ENCODE measurements around the gene PITPNC1.
"Not testable (repeated sequence)": the region's sequence is repeated elsewhere in the genome, so short reads cannot be mapped to it uniquely, and the experiment has no call there.

The PITPNC1 gene

DNA sequence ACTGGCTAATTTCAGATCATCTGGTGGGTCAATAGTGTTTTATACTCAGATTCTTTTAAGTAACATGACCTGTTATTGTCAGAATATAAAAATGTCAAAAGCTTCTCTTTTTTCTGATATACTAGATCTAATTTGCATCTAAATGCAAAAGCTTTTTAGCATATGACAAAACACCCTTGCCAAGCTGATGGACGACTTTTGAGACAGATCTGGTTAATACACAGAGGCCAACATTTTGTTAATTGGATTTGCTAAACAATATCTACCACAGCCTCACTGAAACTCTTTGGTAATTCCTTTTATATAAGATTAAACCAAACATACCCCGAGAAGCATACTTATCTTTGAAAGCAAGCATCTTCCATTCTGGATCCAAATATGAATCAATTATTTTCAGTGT is 330.4 kb downstream of the PITPNC1 start:
- no peak for DNase-seq

DNA sequence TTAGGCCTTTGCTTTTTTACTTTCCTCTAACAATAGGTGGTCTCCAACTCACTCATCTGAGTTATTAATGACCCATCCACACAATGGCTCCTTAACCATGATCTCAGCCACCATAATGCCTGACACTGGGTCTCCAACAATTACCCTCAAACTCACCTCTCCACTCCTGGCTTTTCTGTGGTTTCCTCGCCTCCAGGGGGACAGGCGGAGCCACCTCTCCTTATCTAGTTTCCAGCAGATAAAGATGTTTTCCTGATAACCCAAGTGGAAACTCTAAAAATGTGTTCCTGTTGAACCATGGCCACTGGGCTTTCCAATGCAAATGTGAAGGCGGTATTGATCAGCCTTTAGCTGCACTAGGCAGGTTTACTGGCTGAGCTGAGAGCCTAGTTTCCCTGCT is 331.3 kb downstream of the PITPNC1 start:
- DNase-seq, result no peak

DNA sequence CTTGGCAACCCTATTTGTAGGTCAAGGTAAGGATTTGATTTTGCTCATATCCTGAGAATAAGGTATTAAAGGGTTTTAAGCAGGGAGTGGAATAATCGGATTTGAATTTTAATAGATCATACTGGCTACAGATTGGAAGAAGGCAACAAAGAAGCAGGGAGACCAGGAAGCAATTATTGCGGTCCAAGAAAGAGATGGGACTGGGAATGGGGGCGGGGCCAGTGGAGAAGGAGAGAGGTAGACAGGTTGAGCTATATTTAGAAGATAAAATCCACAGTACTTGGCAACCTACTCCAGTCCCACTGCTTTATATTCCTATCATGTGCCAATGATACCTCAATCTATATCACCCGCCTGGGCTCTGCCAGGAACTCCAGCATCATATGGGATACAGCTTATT is 334.8 kb downstream of the PITPNC1 start:
- no peak for DNase-seq

DNA sequence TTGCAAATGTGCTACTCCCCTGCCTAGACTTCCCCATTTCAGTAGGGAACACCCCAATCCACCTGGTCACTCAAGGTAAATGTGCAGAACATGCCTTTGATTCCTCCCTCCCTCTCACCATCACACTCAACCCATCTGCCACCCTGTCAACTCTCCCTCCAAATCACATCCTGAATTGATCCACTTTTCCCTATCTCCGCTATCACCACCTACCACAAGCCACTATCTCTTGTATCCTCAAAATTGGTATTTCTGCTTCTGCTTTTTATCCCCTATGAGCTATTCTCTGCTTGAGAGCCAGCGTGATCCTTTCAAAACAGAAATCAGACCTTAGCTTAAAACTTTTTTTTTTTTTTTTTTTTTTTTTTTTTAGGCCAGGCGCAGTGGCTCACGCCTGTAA is 335.3 kb downstream of the PITPNC1 start:
- no peak for DNase-seq

DNA sequence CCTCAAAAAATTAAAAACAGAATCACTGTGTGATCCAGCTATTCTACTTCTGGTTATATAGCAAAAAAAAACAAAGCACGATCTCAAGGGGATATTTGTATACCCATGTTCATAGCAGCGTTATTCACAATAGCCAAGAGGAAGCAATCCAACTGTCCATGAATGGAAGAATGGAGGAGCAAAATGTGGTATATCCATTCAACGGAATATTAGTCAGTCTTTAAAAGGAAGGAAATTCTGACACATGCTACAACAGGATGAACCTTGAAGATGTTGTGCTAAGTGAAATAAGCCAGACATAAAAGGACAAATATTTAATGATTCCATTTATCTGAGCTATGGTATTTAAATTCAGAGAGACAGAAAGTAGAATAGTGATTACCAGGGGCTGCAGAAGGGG is 336.1 kb downstream of the PITPNC1 start:
- DNase-seq, result no peak

DNA sequence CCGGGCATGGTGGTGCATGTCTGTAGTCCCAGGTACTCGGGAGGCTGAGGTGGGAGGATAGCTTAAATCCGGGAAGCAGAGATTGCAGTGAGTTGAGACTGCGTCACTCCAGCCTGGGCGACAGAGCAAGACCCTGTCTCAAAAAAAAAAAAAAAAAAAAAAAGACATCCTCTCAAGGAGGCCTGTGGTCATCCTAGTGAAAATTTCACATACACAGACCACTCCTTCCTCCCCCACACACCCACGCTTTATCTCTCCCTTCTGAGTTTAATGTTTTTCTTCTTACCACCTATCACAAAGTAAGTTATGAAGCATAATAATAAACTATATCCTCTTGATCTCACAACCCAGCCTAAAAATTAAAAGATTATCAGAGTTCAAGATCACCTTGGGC is 339.3 kb downstream of the PITPNC1 start:
- DNase-seq, result no peak

DNA sequence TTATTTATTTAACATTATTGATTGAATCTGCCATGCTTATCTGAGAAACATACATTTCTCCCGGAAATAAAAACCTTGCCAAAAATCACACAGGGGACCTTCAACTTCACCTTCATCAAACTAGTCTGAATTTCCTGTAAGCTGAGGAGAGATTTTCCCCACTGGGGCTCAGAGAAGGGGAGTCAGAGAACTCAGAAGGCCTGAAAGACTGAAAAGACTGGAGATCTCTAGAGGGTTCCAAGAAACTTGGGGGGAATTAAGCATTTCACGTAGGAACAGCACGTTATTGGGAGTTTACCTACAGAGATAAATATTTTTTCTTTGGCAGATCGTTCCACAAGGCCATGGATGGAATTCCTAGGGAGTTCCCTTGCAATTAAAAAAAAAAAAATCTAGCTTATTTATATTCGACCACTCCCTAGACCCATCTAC is 340.1 kb downstream of the PITPNC1 start:
- no peak for DNase-seq

DNA sequence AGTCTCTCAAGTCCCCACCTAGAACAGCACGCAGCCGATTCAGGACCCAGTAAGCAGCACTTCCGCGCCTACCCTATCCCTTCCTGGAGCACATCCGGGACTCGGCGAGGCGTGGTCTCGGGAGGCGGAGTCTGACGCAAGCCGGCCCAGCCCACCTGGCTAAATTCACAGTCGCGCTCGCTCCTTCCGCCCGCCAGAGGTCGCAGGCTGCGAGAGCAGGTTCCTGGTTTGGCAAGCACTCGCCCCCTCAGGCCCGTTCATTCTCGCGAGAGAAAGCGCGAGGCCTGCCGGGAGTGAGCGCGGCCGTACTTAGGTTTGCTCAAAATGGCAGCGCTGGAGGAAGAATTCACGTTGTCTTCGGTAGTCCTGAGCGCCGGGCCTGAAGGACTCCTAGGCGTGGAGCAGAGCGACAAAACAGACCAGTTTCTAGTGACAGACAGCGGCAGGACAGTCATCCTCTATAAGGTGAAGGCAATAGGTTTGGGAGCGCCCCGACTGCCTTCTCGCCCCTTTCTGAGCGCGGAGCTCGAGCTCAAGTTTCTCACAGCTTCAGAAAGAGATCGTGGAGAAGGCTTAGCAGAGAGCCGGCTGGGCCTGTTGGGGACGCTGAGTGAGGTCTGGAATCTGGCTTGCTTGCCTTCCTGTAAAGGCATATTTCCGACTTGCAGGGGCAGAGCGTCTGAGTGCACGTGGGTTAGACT is 340.7 kb downstream of the PITPNC1 start, which contains the start of gene NOL11:
NOL11 (plus strand) TSS at position 313 of the 701 bp plus-strand sequence; CDS start at position 325, 12 bp downstream.
- peak; percentile 93 for DNase-seq

DNA sequence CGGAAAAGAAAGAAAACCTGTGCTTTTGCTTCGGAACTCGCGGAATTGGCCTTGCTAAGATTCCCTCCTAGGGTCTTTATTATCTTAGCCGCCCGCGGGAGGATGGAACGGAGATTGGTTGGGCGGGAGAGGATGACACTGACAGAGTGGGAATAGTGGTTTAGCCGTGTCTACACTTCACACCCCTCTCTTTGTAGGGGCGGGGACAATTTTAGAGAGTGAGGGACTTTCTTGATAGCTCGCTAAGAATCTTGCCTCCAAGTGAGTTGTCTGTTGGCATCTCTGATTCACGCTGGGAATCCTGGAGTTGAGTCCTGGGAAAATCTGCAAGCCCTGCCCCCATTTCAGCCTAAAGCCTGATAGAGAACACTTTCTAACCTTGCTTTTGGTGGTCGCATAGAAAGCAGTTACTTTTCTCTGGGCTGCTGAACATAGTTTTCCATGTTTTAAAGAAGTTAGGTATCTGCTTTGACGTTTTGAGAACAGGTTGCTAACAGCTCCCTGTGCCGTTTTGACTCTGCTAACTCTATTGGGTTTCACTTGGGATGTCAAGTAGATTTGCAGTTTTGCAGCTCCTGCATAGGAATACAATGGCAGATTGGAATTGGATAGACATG is 341.4 kb downstream of the PITPNC1 start:
- no peak for DNase-seq

DNA sequence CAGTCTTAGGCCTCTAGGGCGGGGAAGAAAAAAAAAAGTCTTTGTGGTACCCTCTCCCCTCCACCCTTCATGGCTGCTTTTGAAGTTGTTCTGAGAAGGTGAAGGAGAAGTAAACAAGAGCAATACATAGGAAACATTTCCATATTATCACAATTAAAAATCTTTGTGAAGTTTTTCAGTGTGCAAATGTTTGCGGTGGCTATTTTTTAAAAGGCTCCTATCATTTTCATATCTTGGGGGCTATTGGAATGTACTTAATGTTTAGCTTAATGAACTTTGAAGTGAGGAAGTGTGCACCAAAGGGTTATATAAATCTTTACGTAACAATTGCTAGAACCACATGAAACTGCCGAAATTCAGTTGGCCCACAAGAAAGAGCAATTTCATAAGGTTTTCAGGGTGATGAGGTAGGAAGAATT is 348.3 kb downstream of the PITPNC1 start:
- no peak for DNase-seq

DNA sequence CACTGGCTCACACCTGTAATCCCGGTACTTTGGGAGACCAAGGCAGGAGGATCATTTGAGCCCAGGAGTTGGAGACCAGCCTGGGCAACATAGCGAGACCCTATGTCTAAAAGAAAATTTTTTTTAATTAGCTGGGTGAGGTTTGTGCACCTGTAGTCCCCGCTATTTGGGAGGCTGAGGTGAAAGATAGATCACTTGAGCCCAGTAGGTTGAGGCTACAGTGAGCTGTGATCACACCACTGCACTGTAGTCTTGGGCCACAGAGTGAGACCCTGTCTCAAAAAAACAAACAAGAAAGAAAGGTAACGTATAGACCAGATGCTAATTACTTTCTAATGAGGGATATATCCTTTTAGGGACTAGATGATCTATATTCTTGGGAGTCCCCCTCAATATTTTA is 348.7 kb downstream of the PITPNC1 start:
- no peak for DNase-seq

DNA sequence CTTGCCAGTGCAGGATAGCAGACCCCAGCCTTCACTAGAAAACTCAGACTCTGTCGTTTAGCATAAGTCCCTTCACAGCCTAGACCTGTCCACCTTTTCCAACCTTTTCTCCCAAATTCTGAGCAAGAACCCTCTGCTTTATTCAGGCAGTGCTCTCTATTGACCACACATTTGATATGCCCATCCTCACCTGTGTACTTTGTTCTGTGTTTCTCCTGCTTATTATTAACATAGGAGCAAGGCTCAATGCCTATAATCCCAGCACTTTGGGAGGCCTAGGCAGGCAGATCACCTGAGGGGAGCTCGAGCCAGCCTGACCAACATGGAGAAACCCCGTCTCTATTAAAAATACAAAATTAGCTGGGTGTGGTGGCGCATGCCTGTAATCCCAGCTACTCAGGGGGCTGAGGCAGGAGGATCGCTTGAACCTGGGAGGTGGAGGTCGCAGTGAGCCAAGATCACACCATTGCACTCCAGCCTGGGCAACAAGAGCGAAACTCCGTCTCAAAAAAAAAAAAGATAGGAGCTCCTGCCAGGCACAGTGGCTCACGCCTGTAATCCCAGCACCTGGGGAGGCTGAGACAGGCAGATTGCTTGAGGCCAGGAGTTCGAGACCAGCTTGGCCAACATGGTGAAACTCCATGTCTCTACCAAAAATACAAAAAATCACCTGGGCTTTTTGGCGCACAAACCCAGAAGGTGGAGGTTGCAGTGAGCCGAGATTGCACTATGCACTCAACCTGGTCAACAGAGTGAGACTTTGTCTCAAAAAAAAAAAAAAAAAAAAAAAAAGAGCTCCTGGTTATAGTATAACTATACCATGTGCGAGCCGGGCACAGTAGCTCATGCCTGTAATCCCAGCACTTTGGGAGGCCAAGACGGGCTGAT is 350.3 kb downstream of the PITPNC1 start:
- DNase-seq, result not testable (repeated sequence)

DNA sequence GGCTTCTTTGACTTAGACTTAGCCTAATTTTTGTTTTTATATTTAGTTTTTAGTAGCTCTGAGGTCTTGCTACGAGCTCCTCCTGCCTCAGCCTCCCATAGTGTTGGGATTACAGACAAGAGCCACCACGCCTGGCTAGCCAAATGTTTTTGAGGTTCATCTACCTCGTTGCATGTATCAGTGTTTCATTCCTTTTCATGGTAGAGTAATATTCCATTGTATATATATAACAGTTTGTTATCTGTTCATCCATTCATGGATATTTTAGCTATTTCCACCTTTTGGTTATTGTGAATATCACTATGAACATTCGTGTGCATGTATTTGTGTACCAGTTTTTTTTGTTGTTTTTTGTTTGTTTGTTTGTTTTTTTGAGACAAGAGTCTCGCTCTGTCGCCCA is 352.8 kb downstream of the PITPNC1 start:
- DNase-seq, result no peak

DNA sequence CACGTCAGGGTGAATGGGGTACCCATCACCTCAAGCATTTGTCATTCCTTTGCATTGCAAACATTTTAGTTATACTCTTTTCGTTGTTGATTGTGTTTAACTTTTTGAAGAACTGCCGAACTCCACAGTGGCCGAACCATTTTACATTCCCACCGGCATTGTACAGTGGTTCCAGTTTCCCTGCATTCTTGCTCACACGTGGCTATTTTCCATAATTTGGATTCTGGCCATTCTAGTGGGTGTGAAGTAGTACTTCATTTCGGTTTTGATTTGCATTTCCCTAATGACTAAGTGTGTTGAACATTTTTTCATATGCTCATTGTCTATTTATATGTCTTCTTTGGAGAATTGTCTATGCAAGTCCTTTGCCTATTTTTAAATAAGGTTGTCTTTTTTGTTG is 353.6 kb downstream of the PITPNC1 start:
- DNase-seq, result no peak

DNA sequence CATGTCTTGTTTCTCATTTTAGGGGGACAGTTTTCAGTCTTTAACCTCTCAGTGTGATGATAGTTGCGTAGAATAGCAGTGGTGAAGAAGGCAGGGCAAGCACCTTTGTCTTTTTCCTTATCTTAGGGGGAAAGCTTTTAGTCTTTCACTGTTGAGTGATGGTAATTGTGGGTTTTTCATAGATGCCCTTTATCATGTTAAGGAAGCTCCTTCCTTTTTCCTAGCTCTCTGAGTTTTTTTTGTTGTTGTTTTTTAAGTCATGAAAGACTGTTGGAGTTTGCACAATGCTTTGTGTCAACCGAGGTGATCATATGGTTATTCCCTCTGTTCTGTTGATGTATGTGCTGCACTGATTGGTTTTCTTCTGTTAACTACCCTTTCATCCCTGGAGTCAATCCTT is 356.4 kb downstream of the PITPNC1 start:
- DNase-seq, result no peak

DNA sequence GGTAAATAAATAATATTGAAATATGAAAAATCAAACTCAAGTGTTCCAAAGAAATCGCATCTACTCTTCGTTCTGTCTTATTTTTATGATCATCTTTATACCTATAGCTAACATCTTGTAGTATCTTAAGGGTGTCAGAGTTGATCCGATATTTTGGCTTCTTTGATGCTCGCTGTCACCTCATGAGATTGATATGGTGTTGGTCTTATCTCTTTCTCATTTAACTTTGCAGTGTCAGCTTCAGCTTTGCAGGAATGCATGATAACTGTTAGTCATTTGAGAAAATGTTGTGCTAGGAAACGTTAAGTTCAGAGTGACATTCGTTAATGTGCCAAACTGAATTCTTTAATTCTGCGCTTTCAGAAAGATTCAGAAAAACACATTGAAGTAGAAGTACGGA is 360.1 kb downstream of the PITPNC1 start:
- no peak for DNase-seq

DNA sequence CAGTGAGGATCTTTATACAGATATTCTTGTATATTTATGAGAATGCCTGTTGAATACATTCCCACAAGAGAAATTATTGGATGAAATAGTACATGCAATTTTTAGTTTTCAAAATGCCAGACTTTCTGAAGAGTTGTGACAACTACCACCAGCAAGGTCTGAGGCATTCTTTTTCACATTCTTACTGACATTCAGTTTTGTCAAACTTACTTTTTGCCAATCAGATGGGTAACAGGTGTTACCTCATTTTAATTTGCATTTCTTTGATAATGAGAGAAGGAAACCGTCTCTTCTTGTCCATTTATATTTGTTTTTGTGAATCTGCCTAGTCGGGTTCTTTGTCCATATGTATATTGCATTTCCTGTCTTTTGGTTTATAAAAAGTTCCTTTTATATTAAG is 364.9 kb downstream of the PITPNC1 start:
- no peak for DNase-seq

All from NCI-H524 treated with DMSO at 0.1 percent for 48 hours (cell line).